AG10803 (cell line): ENCODE results near the gene PSMC4.

Experiments
- DNase-seq: peaks from one replicate; pipeline ENCODE4 v3.0.0; 2010; ENCODE audit warnings: low read depth
- H3K4me3 ChIP-seq: 2 replicates; pipeline ENCODE4 v1.5.1; 2011; ENCODE audit warnings: mild to moderate bottlenecking, low read length, control low read depth
- TF ChIP-seq, protein P1 (sequence below): conservative IDR thresholded peaks from 2 replicates; pipeline ENCODE4 v1.5.1; 2011; ENCODE audit warnings: mild to moderate bottlenecking, low read length, control low read depth, inconsistent platforms

Gene PSMC4

GRCh38 chr19:39937094-39937720 lies 33.8 kb upstream of the PSMC4 start:
- TF ChIP-seq, protein P1, sequence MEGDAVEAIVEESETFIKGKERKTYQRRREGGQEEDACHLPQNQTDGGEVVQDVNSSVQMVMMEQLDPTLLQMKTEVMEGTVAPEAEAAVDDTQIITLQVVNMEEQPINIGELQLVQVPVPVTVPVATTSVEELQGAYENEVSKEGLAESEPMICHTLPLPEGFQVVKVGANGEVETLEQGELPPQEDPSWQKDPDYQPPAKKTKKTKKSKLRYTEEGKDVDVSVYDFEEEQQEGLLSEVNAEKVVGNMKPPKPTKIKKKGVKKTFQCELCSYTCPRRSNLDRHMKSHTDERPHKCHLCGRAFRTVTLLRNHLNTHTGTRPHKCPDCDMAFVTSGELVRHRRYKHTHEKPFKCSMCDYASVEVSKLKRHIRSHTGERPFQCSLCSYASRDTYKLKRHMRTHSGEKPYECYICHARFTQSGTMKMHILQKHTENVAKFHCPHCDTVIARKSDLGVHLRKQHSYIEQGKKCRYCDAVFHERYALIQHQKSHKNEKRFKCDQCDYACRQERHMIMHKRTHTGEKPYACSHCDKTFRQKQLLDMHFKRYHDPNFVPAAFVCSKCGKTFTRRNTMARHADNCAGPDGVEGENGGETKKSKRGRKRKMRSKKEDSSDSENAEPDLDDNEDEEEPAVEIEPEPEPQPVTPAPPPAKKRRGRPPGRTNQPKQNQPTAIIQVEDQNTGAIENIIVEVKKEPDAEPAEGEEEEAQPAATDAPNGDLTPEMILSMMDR, result no peak
- no peak for DNase-seq

DNA sequence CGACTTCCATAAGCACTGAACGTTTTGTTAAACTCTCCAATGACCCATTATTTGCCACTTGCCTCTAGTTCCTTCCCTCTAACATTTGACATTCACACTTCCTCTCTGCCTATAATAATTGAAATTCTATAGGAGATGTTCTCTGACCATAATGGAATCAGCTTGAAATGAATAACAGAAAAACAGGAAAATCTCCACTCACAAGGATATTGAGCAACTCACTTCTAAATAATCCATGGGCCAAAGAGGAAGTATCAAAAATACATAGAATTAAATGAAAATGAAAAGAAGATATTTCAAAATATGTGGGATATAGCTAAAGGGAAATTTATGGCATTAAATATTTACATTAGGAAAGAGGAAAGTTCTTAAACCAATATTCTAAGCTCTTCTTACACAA lies 33.2 kb upstream of the PSMC4 start:
- no peak overlapping the region for H3K4me3 ChIP-seq
- DNase-seq, result no peak
- TF ChIP-seq, protein P1, result no peak

More at GRCh38 chr19:39937094-39937720, 33.8 kb upstream of the PSMC4 start:
- no peak overlapping the region for H3K4me3 ChIP-seq

- H3K4me3 ChIP-seq, result no peak overlapping the region
- TF ChIP-seq, protein P1, result no peak
- DNase-seq, result no peak
These were observed 31.4 kb upstream of the PSMC4 start for GRCh38 chr19:39939556-39939955.

- H3K4me3 ChIP-seq, result no peak overlapping the region
- TF ChIP-seq, protein P1, result no peak
- no peak for DNase-seq
These were observed 30.6 kb upstream of the PSMC4 start for GRCh38 chr19:39940221-39940833.

DNA sequence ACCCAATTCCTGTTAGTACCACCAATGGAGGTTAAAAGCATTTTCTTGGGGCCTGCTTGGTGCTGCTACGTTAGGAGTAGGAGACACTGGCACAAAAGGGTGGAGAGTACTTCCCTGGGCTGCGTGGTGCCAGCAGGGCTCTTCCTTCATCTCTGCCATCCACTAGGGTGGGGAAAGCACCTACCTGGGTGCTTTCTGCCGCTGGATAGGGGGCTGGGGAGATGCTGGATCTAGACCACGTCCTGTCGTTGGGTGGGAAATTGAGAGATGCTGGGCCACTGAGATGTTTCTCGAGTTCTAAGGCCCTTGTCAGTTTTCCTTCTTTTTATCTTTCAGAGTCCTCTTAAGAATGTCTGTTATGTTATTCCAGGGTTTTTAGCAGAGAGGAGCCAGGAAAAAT lies 29.8 kb upstream of the PSMC4 start:
- H3K4me3 ChIP-seq, result no peak overlapping the region

GRCh38 chr19:39941615-39942365 lies 29.2 kb upstream of the PSMC4 start:
- TF ChIP-seq, protein P1, result no peak
- DNase-seq, result no peak
- no peak overlapping the region for H3K4me3 ChIP-seq

More for the DNA sequence above, 29.8 kb upstream of the PSMC4 start:
- no peak for DNase-seq
- TF ChIP-seq, protein P1, result no peak
